ENCODE data around the gene PON2.
"Not testable (repeated sequence)": the region's sequence is repeated elsewhere in the genome, so short reads cannot be mapped to it uniquely, and the experiment has no call there.

The PON2 gene

DNA sequence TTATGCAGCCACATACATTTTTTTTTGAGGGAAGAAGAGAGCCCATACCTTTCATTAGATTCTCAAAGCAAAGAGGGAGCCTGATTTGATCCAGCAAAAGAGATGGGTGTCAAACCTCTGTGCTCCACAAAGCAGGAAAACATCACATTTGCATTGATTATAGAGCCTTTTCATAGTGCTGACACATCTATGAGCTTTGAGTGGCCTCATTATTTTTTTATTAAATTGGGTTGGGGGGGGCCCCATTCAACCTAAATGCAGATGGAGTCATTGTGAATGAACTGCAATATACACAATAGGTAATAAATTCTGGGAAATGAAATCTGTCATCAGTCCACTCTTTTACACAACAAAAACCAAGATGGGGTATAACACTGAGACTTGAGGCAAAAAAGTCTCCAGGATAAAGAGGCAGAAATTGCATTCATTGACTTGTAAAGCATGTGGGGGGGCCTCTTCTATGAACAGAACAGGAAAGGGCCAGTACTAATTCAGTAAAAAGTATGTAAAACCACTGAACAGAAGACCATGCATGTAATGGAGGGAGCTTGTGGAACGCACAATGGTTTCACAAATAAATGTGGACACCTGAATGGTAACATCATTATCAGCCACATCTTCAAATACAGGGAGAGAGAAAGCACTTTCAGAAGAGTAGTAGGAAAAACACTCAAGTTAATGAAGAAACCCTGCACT, 33.2 kb upstream of the PON2 start:
- no peak for DNase-seq (ENCODE audit: extremely low read depth, low read depth)
- no peak for TF ChIP-seq CTCF (IDR thresholded peaks at IDR 0.05; ENCODE audit: low read depth, low read length)

DNA sequence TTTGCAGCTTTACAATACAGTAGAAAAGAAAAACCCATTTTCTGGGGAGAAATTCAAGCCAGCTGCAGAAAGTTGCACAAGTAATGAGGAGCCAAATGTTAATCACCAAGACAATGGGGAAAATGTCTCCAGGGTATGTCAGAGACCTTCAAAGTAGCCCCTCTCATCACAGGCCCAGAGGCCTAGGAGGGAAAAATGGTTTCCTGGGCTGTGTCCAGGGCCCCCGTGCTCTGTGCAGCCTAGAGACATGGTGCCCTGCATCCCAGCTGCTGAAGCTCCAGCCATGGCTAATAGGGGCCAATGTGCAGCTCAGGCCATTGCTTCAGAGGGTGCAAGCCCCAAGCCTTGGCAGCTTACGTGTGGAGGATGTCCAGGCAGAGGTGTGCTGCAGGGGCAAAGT, 25.8 kb upstream of the PON2 start:
- not testable (repeated sequence) for DNase-seq (ENCODE audit: extremely low read depth, low read depth)

DNA sequence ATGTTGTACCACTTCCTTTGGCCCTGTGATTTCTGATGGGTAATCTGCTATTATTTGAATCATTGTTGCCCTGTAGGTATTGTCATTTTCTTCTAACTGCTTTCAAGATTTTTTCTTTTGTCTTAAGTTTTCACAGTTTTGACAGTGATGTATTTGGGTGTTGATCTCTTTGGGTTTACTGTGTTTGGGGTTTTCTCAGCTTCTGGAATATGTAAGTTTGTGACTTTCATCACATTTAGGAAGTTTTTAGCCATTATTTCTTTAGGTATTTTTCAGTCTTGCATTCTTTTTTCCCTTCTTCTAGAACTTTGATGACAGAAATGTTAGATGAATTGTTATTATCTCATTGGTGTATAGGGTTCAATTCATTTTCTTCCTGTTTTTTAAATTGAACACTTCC, 23.1 kb upstream of the PON2 start:
- no peak for TF ChIP-seq CTCF (IDR thresholded peaks at IDR 0.05; ENCODE audit: low read depth, low read length)
- DNase-seq (ENCODE audit: extremely low read depth, low read depth) = no peak

GRCh38 chr7:95454438-95455045, 19.7 kb upstream of the PON2 start:
- TF ChIP-seq CTCF (IDR thresholded peaks at IDR 0.05; ENCODE audit: low read depth, low read length) = no peak
- DNase-seq (ENCODE audit: extremely low read depth, low read depth) = no peak

DNA sequence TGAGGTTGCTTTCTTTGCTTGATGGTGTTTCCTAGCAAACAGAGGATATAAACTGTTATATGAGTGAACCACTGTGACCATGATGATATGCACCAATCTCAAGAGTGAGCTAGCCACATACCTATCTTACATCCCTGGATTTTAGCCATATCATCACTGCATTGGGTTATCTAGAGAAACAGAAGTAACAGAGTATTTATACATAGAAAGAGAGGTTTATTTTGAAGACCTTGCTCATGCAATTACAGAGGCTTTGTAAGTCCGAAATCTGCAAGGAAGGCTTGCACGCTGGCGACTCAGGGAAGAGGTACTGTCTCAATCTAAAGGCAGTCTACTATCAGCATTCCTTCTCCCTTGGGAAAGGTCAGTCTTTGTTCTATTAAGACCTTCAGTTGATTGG, 11.8 kb upstream of the PON2 start:
- TF ChIP-seq CTCF (IDR thresholded peaks at IDR 0.05; ENCODE audit: low read depth, low read length) = no peak
- DNase-seq (ENCODE audit: extremely low read depth, low read depth) = no peak

DNA sequence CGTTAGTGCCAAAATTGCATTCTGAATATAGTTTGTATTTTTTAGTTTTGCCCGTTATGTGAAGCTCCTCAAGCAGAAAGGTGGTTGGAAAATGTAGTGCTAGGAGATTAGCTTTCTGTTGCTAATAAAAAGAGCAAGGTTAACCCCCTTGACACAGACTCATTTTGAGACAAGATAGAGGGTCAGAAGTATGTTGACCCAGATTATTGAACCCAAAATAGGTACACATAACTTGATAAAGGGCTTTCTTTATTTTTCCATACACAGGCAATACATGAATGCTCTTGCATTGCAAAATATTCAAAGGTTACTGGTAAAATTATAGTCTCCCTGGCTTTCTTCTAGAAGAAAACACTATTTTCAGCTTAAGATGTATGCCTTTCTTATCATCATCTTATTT, 10.0 kb upstream of the PON2 start:
- no peak for TF ChIP-seq CTCF (IDR thresholded peaks at IDR 0.05; ENCODE audit: low read depth, low read length)
- DNase-seq (ENCODE audit: extremely low read depth, low read depth) = no peak

GRCh38 chr7:95441042-95441823, 6.4 kb upstream of the PON2 start:
- TF ChIP-seq CTCF (IDR thresholded peaks at IDR 0.05; ENCODE audit: low read depth, low read length) = no peak
- no peak for DNase-seq (ENCODE audit: extremely low read depth, low read depth)
